Measurements from ENCODE around the gene PPIE. TPM values are rescaled to one million over a fixed set of nuclear protein-coding genes. Genes with fewer than 3 reads are reported as not detected.

PPIE gene
- total and polyA plus RNA-seq, 12 donors: 34.3 to 78.9 (median 42.8) TPM

GRCh38 chr1:39722495-39722894, 16.2 kb upstream of the PPIE start:
- DNase-seq: no peak
- Histone ChIP-seq H3K27ac (no peak overlapping the region), H3K36me3 (replicated peaks in 1 of 2) (no peaks in the 10 kb centered on the region), H3K4me1 (replicated peaks in 1 of 2) (no peaks in the 10 kb centered on the region), H3K27me3 (peaks cover 11% of the 10 kb centered on the region), H3K4me3 (no peak overlapping the region), H3K9me3 (replicated peaks in 1 of 3) (no peaks in the 10 kb centered on the region)
- TF ChIP-seq POLR2A (IDR thresholded peaks at IDR 0.05): no peak
- intact Hi-C loops (cut with DNase I): no loop called here
- 18 to 27% (median 22%) methylated on average over 2 of the region's 2 CpGs for WGBS, 4 donors

DNA sequence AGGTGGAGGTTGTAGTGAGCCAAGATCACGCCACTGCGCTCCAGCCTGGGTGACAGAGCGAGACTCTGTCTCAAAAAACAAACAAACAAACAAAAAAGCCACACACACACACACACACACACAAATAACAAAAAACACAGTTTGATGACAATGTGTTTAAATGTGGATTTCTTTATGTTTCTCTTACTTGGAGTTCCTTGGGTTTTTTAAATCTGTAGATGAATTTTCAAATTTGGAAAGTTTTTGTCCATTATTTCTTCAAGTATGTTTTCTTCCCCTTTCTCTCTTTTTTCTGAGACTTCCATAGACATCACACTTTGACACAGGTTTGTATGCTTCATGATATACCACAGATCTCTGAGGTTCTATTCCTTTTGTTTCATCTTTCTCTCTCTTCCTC, 12.1 kb upstream of the PPIE start:
- H3K36me3 ChIP-seq (replicated peaks in 1 of 2): no peaks in the 10 kb centered on the region
- WGBS, 4 donors: 72 to 95% (median 83%) methylated on average over 3 of the region's 3 CpGs
- H3K9me3 ChIP-seq (replicated peaks in 1 of 3): no peaks in the 10 kb centered on the region
- TF ChIP-seq POLR2A (IDR thresholded peaks at IDR 0.05) (no peak), CTCF (IDR thresholded peaks at IDR 0.05) (no peak)
- intact Hi-C loops (cut with DNase I): no loop called here
- H3K4me3 ChIP-seq: no peak overlapping the region
- no peak for DNase-seq
- no peaks in the 10 kb centered on the region for H3K4me1 ChIP-seq (replicated peaks in 1 of 2)
- H3K27ac ChIP-seq: no peak overlapping the region
- peaks cover 26% of the 10 kb centered on the region for H3K27me3 ChIP-seq

- Histone ChIP-seq H3K36me3 (replicated peaks in 1 of 2) (no peaks in the 10 kb centered on the region), H3K4me1 (replicated peaks in 1 of 2) (no peaks in the 10 kb centered on the region), H3K4me3 (no peak overlapping the region), H3K27ac (peak overlapping the region in 1 of 5 donors; percentile 22), H3K9me3 (replicated peaks in 1 of 3) (no peaks in the 10 kb centered on the region), H3K27me3 (peaks cover 26% of the 10 kb centered on the region)
- TF ChIP-seq POLR2A (IDR thresholded peaks at IDR 0.05) (no peak), CTCF (IDR thresholded peaks at IDR 0.05) (no peak)
- no peak for DNase-seq
- intact Hi-C loops (cut with DNase I): no loop called here
- 40 to 56% (median 53%) methylated on average over 9 to 10 of the region's 10 CpGs for WGBS, 4 donors
Observed at GRCh38 chr1:39727221-39727931, 11.3 kb upstream of the PPIE start.

DNA sequence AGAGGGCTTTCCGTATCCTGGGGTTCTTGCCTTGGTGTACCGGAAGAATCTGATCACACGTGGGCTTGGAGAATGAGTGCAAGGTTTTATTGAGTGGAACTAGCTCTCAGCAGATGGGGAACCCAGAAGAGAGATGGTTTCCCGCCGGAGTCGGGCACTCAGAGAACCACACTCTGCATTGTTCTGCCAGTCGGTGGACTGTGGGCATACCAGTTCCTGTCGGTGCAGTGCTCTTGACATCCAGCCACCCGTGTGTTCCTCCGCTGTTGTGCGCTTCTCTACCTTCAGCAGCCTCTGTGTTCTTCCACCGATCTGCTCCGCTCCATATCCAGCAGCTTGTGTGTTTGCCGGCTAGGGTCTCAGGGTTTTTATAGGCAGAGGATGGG, 10.8 kb upstream of the PPIE start:
- TF ChIP-seq POLR2A (IDR thresholded peaks at IDR 0.05) (no peak), CTCF (IDR thresholded peaks at IDR 0.05) (no peak)
- DNase-seq: no peak
- intact Hi-C loops (cut with DNase I): no loop called here
- H3K4me1 ChIP-seq (replicated peaks in 1 of 2): no peaks in the 10 kb centered on the region
- 61 to 80% (median 67%) methylated on average over 14 of the region's 14 CpGs for WGBS, 4 donors
- H3K4me3 ChIP-seq: no peak overlapping the region
- H3K36me3 ChIP-seq (replicated peaks in 1 of 2): no peaks in the 10 kb centered on the region
- H3K27ac ChIP-seq: peak overlapping the region in 1 of 5 donors; percentile 22
- peaks cover 26% of the 10 kb centered on the region for H3K27me3 ChIP-seq
- no peaks in the 10 kb centered on the region for H3K9me3 ChIP-seq (replicated peaks in 1 of 3)

GRCh38 chr1:39729030-39729429, 9.7 kb upstream of the PPIE start:
- DNase-seq: no peak
- peaks cover 24% of the 10 kb centered on the region for H3K27me3 ChIP-seq
- intact Hi-C loops (cut with DNase I): no loop called here
- no peaks in the 10 kb centered on the region for H3K36me3 ChIP-seq (replicated peaks in 1 of 2)
- peak overlapping the region in 1 of 5 donors; percentile 36 for H3K27ac ChIP-seq
- TF ChIP-seq CTCF (IDR thresholded peaks at IDR 0.05) (no peak), POLR2A (IDR thresholded peaks at IDR 0.05) (no peak)
- H3K4me1 ChIP-seq (replicated peaks in 1 of 2): no peaks in the 10 kb centered on the region
- no peak overlapping the region for H3K4me3 ChIP-seq
- H3K9me3 ChIP-seq (replicated peaks in 1 of 3): no peaks in the 10 kb centered on the region
- 58 to 72% (median 60%) methylated on average over 3 of the region's 3 CpGs for WGBS, 4 donors

All from adrenal gland (tissue), 12 donors.